ENCODE results near the gene MDM1.

DNA sequence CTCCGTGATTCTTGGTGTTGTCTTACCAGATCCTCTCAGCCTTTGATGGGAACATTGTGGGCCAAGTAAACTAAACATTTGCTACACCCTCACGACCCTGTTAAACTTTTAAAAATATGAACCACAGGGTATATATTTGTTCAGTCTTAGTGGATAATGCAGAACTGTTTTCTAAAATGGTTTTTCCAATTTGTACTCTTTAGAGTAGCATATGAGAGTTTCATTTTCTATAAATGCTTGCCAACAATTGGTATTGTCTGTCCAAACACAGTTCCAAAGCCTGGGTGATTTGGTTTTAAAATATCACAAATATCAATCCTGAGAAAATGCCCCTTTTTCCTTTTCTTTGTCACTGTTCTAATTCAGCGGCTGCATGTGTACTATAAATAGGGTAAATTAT lies 72.0 kb downstream of the MDM1 start:
- TF ChIP-seq, protein P1, sequence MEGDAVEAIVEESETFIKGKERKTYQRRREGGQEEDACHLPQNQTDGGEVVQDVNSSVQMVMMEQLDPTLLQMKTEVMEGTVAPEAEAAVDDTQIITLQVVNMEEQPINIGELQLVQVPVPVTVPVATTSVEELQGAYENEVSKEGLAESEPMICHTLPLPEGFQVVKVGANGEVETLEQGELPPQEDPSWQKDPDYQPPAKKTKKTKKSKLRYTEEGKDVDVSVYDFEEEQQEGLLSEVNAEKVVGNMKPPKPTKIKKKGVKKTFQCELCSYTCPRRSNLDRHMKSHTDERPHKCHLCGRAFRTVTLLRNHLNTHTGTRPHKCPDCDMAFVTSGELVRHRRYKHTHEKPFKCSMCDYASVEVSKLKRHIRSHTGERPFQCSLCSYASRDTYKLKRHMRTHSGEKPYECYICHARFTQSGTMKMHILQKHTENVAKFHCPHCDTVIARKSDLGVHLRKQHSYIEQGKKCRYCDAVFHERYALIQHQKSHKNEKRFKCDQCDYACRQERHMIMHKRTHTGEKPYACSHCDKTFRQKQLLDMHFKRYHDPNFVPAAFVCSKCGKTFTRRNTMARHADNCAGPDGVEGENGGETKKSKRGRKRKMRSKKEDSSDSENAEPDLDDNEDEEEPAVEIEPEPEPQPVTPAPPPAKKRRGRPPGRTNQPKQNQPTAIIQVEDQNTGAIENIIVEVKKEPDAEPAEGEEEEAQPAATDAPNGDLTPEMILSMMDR (IDR thresholded peaks at IDR 0.05 in 8 of 11, conservative IDR thresholded peaks at IDR 0.05 in 3 of 11): no peak
- TF ChIP-seq POLR2A (IDR thresholded peaks at IDR 0.05) (no peak), POLR2AphosphoS5 (IDR thresholded peaks at IDR 0.05) (no peak)
